GM12892 (cell line): ENCODE results near the gene SOD1.
A peak's percentile ranks its signal among the peaks of the same experiment; 100 is the strongest.

Experiments
- DNase-seq: peaks from one replicate; pipeline ENCODE4 v3.0.0; 2011; ENCODE audit not compliant: insufficient read length
- FAIRE-seq: peaks from 2 replicates; lab custom pipeline; 2011; peaks lifted over from hg19 to GRCh38; lab: Jason Lieb, UNC
- POLR2A ChIP-seq: IDR thresholded peaks from 2 replicates; pipeline ENCODE4 v1.6.1; 2011; ENCODE audit warnings: low read depth, low read length, control low read depth
- POLR2AphosphoS5 ChIP-seq: IDR thresholded peaks from 2 replicates; pipeline ENCODE4 v1.6.1; 2011; ENCODE audit warnings: low read depth, low read length, control low read depth
- TAF1 ChIP-seq: IDR thresholded peaks from 2 replicates; pipeline ENCODE4 v1.6.1; 2011; ENCODE audit warnings: low read depth, mild to moderate bottlenecking, control low read depth, low read length, borderline replicate concordance

SOD1 gene

DNA sequence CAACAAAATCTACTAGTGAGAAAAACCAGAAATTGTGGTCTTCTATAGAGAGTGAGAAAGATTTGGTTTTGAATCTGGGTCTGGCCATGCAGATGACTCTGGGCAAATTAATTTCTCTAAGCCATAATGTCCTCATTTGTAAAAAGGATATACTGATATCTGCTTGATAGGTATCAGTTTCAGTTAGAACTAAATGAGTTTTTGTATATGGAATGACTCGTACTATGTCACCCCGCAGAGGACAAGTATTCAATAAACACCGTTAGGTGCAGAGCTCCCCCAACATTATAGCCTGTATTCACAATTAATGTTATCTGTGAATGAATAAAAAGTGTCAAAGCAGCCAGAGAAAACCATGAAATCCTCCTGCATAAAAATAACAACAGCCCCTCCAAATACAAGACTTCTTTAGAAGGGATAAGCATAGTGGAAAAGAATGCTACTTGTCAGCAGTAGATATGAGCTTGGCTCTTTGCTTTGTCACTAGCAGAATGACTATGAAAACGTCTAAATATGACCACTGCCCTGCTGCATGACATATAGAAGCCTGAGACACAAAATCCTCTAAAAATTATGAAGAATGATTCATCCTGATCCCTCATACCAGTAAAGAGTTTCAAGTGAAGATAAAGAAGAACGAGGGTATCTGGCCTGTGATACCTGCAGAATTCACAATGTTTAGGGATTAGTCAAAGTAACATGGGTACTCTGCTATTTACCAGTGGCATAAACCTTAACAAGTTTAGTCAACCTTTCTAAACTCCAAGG is 54.7 kb downstream of the SOD1 start:
- TF ChIP-seq POLR2A (no peak), TAF1 (no peak), POLR2AphosphoS5 (no peak)
- FAIRE-seq (peak; percentile 77), DNase-seq (no peak)

DNA sequence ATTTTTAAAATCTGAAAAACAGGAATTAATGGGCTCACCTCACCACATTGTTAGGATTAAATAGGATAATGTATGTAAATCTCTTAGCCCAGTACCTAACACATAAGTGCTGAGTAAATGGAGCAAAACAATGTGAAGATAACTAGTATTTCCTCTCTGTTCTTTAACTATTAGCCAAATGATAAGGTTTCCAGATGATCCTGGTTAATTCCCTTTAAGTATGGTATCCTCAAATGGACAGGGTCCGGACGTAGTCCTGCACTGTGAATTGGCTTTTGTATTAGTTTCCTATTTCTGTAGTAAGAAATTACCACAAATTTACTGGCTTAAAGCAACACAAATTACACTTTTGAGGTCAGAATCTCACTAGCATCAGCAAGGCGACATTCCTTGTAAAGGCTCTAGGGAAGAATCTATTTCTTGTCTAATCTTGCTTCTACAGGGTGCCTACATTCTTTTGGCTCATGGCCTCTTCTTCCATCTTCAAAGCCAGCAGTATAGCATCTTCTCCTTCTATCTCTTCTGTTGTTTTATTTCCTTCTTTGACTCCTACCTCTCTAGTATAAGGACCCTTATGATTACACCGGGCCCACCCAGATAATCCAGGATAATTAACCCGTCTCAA is 55.4 kb downstream of the SOD1 start:
- FAIRE-seq (peak; percentile 36), DNase-seq (no peak)
- TF ChIP-seq POLR2A, result no peak
- no peak for TF ChIP-seq TAF1
- no peak for TF ChIP-seq POLR2AphosphoS5

DNA sequence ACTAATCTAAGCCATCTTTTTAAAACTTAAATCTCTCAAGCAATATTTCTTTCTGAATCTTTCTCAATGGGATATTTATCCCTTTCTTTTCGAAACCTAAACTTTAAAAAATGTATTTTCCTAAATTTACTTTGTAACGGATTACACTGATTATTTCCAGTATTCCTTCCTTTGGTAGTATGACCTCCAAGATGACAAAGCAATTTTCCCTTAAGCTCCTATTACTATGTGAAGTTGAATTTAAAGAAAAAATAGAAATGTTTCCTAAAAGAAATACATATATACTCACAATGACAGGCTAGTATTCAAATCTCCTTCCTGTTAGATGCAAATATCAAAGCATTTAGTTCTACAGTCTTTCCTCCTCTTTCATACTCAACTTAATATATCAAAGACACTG is 56.6 kb downstream of the SOD1 start:
- DNase-seq (no peak), FAIRE-seq (no peak)
- no peak for TF ChIP-seq POLR2AphosphoS5
- no peak for TF ChIP-seq TAF1
- no peak for TF ChIP-seq POLR2A
